Erythroblast (primary cell): Measurements from ENCODE around the gene DSE.

Experiments used
- GATA1 ChIP-seq: IDR thresholded peaks from 2 replicates; pipeline ENCODE4 v1.6.1; 2011; ENCODE audit warnings: low read depth, mild to moderate bottlenecking, control low read depth, low read length, moderate library complexity
- POLR2A ChIP-seq: IDR thresholded peaks from 2 replicates; pipeline ENCODE4 v1.6.1; 2011; ENCODE audit warnings: mild to moderate bottlenecking, low read length

- TF ChIP-seq POLR2A (no peak), GATA1 (no peak)
Measured at GRCh38 chr6:116396441-116396840, 25.7 kb downstream of the DSE start.
